AG09319 (cell line): ENCODE results near the gene AGPAT4.

Experiments
- DNase-seq: peaks from one replicate; pipeline ENCODE4 v3.0.0-alpha.2; 2010; ENCODE audit warnings: low read depth; ENCODE audit errors: extremely low read depth
- TF ChIP-seq, protein P1 (sequence below): IDR thresholded peaks from 2 replicates; pipeline ENCODE4 v1.5.1; 2011; ENCODE audit warnings: low read depth, mild to moderate bottlenecking, inconsistent platforms, low read length, moderate library complexity

Gene AGPAT4

DNA sequence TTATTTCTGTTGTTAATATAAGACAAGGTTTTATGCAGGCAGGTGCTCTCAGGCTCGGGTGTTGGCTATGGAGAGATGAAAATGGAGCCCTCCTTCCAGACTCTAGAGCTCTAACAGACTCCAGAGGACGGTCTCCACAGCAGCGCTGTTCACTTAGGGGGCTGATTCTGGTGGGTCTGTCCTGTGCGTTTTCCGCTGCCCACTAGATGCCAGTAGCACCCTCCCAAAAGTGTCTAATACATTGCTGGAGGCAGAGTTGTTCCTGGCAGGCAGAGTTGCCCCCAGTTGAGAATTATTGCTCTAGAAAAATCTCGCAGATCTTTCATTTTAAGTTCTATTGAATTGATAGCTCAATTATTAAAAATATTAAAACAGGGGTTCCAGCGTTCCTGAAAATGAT lies 172.3 kb downstream of the AGPAT4 start:
- DNase-seq: no peak

DNA sequence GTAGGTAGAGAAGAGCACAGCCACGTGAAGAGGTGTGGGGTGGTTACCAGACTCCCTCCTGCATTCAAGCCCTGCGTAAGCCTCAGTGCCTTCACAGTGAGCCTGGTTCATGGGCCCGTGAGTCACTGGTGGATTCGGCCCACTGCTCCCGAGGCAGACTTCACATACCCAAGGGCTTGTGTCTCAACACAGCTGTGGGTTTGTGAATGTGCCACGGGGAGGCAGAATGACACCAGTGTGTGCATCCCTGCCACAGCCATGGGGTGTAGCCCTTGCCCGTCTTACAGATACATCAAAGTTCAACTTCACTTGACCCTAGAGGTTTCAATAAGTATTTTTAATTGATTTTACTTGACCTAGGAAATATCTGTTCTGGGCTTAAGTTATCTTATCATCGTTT lies 173.8 kb downstream of the AGPAT4 start:
- TF ChIP-seq, protein P1, sequence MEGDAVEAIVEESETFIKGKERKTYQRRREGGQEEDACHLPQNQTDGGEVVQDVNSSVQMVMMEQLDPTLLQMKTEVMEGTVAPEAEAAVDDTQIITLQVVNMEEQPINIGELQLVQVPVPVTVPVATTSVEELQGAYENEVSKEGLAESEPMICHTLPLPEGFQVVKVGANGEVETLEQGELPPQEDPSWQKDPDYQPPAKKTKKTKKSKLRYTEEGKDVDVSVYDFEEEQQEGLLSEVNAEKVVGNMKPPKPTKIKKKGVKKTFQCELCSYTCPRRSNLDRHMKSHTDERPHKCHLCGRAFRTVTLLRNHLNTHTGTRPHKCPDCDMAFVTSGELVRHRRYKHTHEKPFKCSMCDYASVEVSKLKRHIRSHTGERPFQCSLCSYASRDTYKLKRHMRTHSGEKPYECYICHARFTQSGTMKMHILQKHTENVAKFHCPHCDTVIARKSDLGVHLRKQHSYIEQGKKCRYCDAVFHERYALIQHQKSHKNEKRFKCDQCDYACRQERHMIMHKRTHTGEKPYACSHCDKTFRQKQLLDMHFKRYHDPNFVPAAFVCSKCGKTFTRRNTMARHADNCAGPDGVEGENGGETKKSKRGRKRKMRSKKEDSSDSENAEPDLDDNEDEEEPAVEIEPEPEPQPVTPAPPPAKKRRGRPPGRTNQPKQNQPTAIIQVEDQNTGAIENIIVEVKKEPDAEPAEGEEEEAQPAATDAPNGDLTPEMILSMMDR: no peak
- DNase-seq: no peak

More for the DNA sequence above, 172.3 kb downstream of the AGPAT4 start:
- TF ChIP-seq, protein P1: peak; percentile 25

DNA sequence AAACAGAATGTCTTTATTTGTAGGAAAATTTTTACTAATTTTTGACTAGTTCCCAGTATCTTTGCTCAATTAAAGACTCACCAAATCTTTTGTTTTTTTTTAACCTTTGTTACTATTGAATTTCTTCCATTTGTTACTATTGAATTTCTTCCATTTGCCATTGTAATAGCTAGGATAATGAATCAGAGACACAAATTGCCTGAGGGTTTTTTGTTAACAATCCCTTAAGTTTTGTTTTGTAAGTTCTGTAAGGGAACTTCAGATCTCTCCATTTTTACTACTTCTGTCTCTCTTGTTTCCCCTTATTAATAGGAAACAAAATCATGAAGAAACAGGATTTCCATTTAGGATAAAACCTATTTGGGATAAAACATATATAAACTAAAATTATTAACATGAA lies 177.9 kb downstream of the AGPAT4 start:
- TF ChIP-seq, protein P1: no peak
- DNase-seq: no peak

DNA sequence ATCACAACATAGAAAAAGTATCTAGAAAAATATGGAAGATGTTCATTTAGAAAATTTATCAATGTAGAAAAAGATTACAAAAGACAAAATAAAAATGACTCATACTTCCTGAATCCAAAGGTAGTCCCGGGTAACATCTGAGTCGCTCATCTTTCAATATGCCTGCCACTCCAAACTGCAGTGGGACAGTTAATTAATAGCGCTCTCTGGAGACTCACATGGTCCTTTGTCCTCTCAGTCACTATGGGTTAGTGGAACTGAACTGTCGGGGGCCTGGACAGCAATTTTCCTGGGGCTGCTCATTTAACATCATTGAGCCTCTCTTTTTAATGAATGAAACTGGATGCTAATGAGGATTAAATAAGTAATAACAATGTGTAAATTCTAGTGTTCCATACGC lies 178.9 kb downstream of the AGPAT4 start:
- TF ChIP-seq, protein P1: no peak
- no peak for DNase-seq

DNA sequence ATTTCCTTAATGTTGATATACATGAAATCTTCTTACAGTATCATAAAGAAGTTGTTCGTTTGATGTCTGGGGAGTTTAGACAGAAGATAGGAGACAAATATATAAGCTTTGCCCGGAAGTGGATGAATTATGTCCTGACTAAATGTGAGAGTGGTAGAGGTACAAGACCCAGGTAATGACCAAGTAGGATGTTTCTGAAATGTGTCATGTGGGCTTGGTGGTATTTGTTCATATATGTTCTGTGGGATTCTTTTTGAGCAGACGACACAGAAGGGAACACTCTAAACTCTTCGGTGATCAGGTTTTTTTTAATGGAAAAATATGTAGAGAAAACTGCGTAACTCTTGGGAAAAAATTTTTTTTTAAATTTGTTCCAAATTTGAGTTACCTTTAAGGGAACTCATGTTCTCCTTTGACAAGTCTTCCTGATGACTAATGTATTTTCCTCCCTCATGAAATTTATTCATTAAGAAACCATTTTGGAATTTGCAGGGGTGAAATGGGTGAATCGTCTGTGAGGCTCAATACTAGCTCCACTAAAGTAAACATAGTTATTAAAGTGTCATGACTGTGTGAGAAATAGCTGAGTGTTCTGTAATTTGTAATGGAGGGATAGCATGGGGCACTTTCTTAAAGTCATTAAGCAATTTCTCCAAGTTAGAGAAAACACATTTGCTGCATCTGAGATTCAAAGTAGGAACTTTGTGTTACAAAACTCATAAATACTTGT lies 181.7 kb downstream of the AGPAT4 start:
- TF ChIP-seq, protein P1: no peak
- DNase-seq: no peak

DNA sequence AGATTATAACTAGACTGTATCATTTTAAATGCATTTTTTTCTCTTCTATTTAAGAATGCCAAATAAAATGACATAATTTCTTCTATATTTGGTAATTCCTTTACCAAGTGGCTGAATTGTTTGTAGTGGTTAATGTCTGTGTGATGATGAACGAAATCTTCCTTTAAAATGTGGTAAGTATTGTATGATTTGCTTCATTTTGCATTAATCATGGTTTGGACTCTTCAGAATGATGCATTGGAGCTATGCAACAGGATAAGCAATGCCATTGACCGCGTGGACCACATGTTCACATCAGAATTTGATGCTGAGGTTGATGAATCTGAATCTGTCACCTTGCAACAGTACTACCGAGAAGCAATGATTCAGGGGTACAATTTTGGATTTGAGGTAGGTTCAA lies 182.7 kb downstream of the AGPAT4 start:
- DNase-seq: no peak
- TF ChIP-seq, protein P1: no peak

DNA sequence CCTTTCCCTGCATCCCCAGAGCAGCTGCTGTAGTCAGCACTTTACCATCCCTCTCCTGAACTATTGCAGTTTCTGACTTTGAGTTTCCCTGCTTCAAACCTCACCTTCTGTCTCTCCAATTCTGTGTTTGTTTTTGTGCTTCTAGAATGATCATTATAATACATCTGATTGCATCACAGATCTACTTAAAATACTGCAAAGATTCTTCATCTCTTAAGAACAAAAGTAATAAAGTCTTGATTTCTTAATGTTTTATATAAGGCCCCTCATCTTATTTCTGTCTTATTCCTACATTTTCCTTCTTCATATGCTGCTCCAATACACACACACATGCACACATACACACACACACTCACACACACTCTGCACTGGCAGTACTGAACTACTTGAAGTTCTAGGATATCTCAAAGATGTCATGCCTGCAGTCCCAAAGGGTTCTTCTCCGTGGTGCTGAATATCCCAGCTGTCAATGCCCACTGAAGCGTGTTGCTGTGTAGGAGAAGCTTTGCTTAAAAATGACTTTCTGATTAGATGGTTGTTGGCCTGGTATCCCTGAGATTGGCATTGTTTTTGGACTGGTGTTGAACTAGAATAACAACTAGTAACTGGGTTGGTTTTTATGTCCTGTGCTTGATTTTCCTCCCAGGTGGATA lies 185.1 kb downstream of the AGPAT4 start:
- DNase-seq: no peak
- TF ChIP-seq, protein P1: no peak
